GM12874 (cell line): ENCODE measurements around the gene CPO.

ENCODE experiments used
- CTCF ChIP-seq: IDR thresholded peaks from 2 replicates; pipeline ENCODE4 v1.5.1; 2011; ENCODE audit warnings: low read depth, mild to moderate bottlenecking, control low read depth, low read length, moderate library complexity; ENCODE audit not compliant: insufficient read depth

The CPO gene

GRCh38 chr2:206958261-206958660 is 18.9 kb downstream of the CPO start:
- TF ChIP-seq CTCF = no peak

DNA sequence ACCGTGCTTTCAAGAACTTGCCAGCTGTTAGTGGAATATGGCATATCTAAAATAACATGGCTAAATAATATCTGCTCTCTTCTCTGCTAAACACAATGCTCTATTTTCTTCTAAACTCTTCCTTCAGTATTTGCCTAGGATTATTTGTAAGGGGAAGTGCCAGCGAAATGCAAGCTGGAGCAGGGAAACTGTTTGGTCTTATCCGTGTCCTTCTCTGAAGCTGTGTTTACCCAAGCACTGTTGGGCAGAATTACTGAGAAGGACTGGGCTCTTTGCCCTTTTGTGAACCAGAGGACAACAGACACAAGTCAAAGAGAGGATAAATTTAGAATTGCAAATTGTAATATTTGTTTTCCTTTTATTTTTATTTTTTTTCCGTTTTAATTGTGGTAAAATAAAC is 23.6 kb downstream of the CPO start:
- TF ChIP-seq CTCF = no peak

- no peak for TF ChIP-seq CTCF
These were observed 29.1 kb downstream of the CPO start for GRCh38 chr2:206968134-206969086.

DNA sequence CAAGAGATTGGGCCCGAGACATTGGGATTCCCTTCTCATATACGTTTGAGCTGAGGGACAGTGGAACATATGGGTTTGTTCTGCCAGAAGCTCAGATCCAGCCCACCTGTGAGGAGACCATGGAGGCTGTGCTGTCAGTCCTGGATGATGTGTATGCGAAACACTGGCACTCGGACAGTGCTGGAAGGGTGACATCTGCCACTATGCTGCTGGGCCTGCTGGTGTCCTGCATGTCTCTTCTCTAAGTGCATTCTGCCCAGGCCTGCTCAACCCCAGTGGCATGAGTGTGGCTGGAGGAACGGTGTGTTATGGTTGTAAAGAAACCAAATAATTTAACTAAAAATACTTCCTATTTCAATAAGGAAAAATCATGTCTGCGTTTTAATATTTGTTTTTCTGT is 29.9 kb downstream of the CPO start:
- no peak for TF ChIP-seq CTCF

GRCh38 chr2:206970589-206971360 is 31.5 kb downstream of the CPO start:
- no peak for TF ChIP-seq CTCF

- TF ChIP-seq CTCF = no peak
These were observed 32.5 kb downstream of the CPO start for GRCh38 chr2:206971805-206972204.

GRCh38 chr2:206974551-206974950 is 35.2 kb downstream of the CPO start:
- TF ChIP-seq CTCF = no peak
